ENCODE measurements around the gene IQSEC2.

The IQSEC2 gene

DNA sequence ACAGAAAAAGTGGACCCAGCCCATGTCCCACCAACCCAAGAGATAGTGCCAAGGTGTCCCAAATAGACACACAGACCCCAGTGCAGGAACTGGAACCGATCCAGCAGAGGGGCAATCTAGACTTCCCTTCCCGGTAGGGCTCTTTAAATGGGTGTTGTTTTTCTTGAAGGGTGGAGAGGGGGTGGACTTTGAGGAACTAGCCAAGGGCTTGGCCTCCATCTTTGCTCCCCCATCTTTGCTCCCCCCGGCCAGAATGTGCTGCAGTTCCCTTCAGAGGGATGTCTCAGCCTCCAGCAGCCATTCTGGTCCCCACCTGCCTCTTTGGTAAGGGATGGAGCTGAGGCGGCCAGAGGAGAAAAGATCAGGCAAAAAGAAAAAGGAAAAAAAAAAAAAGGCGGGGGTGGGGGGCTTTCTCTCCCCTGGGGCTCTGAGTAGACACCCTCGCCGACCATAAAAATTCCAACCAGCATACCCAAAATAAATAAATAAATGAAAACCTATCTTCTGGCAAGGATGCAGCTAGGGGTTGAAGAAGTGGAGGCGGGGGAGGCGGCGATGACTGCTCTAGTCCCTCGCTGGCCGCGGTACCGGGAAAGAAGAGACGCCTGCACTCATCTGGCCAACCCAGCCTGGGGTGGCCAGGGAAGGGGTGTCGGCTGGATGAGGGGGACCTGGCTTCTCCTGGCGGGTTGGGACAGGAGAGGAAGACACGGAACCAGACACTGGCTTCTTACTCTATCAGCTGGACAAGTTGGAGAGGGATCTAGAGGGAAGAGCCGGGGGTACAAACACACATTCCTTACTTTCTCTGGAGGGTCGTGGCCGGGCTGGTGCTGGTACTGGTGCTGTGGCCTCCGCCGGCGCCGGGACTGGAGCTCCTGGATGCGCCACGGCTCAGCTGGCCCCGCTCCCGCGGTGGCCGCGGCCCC lies 38.5 kb upstream of the IQSEC2 start (continued):
- peak; percentile 2; the same call in 1 of the 2 replicates for TF ChIP-seq ZNF335 (tag by site-specific recombination; conservative IDR thresholded peaks at IDR 0.05)
- no peak for TF ChIP-seq RBAK (tag by site-specific recombination; IDR thresholded peaks at IDR 0.05)
- TF ChIP-seq SCRT2 (tag by site-specific recombination; IDR thresholded peaks at IDR 0.05), result no peak
- TF ChIP-seq ZNF571 (tag by site-specific recombination; IDR thresholded peaks at IDR 0.05), result no peak
- TF ChIP-seq ZFHX2 (tag by site-specific recombination; conservative IDR thresholded peaks at IDR 0.05), result peak; percentile 54
- TF ChIP-seq ZNF302 (tag by site-specific recombination; IDR thresholded peaks at IDR 0.05; ENCODE audit: low read depth), result no peak
- TF ChIP-seq ZNF341 (tag by site-specific recombination; IDR thresholded peaks at IDR 0.05; ENCODE audit: low read depth), result peak; percentile 81
- TF ChIP-seq MZF1 (tag by site-specific recombination; IDR thresholded peaks at IDR 0.05; ENCODE audit: borderline replicate concordance), result no peak
- no peak for TF ChIP-seq ZNF777 (tag by site-specific recombination; IDR thresholded peaks at IDR 0.05; ENCODE audit: borderline replicate concordance)
- peak; percentile 58 for TF ChIP-seq EGR2 (tag by site-specific recombination; IDR thresholded peaks at IDR 0.05; ENCODE audit: low read depth)
- no peak for TF ChIP-seq HOXA7 (CRISPR knock-in tag; IDR thresholded peaks at IDR 0.05; ENCODE audit: borderline replicate concordance)
- TF ChIP-seq ZNF114 (tag by site-specific recombination; IDR thresholded peaks at IDR 0.05), result no peak
- no peak for TF ChIP-seq ZNF544 (tag by site-specific recombination; IDR thresholded peaks at IDR 0.05)
- no peak for TF ChIP-seq ZNF549 (tag by site-specific recombination; IDR thresholded peaks at IDR 0.05)
- TF ChIP-seq, protein P1, sequence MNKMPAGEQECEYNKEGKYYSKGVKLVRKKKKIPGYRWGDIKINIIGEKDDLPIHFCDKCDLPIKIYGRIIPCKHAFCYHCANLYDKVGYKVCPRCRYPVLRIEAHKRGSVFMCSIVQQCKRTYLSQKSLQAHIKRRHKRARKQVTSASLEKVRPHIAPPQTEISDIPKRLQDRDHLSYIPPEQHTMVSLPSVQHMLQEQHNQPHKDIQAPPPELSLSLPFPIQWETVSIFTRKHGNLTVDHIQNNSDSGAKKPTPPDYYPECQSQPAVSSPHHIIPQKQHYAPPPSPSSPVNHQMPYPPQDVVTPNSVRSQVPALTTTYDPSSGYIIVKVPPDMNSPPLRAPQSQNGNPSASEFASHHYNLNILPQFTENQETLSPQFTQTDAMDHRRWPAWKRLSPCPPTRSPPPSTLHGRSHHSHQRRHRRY (tag by site-specific recombination; IDR thresholded peaks at IDR 0.05), result no peak

DNA sequence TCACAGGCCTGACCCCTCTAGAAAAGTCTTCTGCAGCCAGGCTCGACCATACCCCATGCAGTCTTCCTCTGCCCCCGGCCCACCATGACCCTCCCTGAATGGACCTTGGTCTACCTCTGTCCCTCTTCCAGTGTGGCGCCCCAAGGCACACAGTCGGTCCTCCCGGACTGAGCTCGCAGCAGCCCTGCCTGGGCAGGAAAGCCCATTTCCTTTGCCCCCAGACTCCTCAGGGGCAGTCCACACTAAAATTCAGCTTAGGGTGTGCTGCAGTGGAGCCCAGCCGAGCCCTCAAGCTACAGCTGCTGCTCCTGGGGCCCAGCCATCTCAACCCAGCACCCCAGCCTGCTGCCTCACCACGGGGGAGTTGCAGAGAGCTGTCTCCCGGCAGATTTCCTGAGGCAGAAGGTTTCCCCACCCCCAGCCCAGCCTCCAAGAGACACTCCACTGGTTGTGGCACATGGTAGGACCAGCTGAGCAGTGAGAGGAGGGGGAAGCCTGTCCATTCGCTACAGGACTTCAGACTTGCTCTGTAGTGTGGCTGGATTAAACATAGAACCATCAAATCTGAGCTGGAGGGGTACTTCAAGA lies 37.5 kb upstream of the IQSEC2 start:
- peak; percentile 13; the same call in 1 of the 2 replicates for TF ChIP-seq ZBTB20 (tag by site-specific recombination; IDR thresholded peaks at IDR 0.05)
- TF ChIP-seq ZNF561 (tag by site-specific recombination; IDR thresholded peaks at IDR 0.05; ENCODE audit: borderline replicate concordance), result no peak
- peak; percentile 60 for TF ChIP-seq GLIS1 (tag by site-specific recombination; IDR thresholded peaks at IDR 0.05)
- TF ChIP-seq ZIC2 (tag by site-specific recombination; IDR thresholded peaks at IDR 0.05), result peak; percentile 94
- CTCF ChIA-PET, result interaction anchor here (0.5 to 12.1 kb wide), 24 partner anchors 9 to 1644 kb away, joined by 3 to 233 read pairs (median 6); partner anchors contain the start of genes HSD17B10 and IQSEC2
- no peak overlapping the region; the same call in 1 of the 2 replicates for H3K27ac ChIP-seq (ENCODE audit: extremely low read depth, low read depth, low read length)
- H3K4me3 ChIP-seq (ENCODE audit: low read depth, low read length), result no peak overlapping the region
- POLR2A ChIA-PET, result interaction anchor here (0.6 to 3.2 kb wide), 4 partner anchors 79 to 127 kb away, joined by 4 to 13 read pairs (median 5); partner anchors contain the start of genes RIBC1 and SMC1A
- H3K36me3 ChIP-seq (ENCODE audit: control insufficient read depth in 2 of 2, insufficient read depth in 1 of 2, low read length in 2 of 2), result no peaks in the 10 kb centered on the region
- H3K4me1 ChIP-seq (ENCODE audit: control insufficient read depth, insufficient read depth, low read length), result peaks cover 32% of the 10 kb centered on the region
- H3K9me3 ChIP-seq (ENCODE audit: control insufficient read depth, insufficient read depth, low read depth, low read length), result no peaks in the 10 kb centered on the region

DNA sequence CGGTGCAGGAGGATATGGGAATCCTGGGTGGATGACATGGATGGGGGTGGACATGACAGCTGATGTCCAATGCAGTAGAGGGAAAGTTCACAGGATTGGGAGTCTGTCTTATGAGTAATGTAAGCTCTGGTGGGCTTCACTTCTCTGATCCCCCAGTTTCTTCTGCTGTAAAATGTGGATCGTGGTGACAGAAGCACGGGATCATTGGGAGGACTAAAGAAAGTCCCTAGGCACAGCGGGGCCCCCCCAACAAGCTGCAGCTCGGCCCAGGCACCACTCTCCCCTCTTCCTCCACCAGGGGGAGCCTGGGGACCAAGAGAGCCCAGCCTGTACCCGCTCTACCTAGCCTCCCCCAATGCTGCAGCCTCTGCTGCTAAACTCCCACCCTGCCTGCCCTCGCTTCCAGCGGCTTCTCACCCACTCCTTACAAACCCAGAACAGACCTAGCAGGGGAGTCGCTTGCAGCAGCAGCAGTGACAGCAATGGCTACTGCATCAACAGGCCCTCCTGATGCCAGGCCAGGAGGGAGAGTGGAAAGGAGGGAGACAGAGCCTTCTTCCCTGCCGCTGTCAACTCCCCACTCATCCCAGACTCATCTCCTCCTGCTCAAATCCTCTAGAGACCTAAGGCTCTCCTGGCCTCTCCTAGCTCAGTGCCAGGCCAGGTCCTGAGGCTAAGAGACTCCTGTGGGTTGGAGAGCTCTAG lies 36.1 kb upstream of the IQSEC2 start:
- peak overlapping the region; percentile 38; the same call in 1 of the 2 replicates for H3K27ac ChIP-seq (ENCODE audit: extremely low read depth, low read depth, low read length)
- ChIA-PET POLR2A (interaction anchor here (0.8 to 2.4 kb wide), 4 partner anchors 14 to 119 kb away, joined by 3 to 6 read pairs (median 3); partner anchors contain the start of gene SMC1A), CTCF (interaction anchor here (0.6 to 12.1 kb wide), 51 partner anchors 8 to 1742 kb away, joined by 3 to 233 read pairs (median 4); partner anchors contain the start of genes HSD17B10, IQSEC2, RIBC1 and SMC1A)
- H3K36me3 ChIP-seq (ENCODE audit: control insufficient read depth in 2 of 2, insufficient read depth in 1 of 2, low read length in 2 of 2), result no peaks in the 10 kb centered on the region
- no peaks in the 10 kb centered on the region for H3K9me3 ChIP-seq (ENCODE audit: control insufficient read depth, insufficient read depth, low read depth, low read length)
- H3K4me3 ChIP-seq (ENCODE audit: low read depth, low read length), result no peak overlapping the region
- H3K4me1 ChIP-seq (ENCODE audit: control insufficient read depth, insufficient read depth, low read length), result peaks cover 32% of the 10 kb centered on the region
- TF ChIP-seq, protein P2, sequence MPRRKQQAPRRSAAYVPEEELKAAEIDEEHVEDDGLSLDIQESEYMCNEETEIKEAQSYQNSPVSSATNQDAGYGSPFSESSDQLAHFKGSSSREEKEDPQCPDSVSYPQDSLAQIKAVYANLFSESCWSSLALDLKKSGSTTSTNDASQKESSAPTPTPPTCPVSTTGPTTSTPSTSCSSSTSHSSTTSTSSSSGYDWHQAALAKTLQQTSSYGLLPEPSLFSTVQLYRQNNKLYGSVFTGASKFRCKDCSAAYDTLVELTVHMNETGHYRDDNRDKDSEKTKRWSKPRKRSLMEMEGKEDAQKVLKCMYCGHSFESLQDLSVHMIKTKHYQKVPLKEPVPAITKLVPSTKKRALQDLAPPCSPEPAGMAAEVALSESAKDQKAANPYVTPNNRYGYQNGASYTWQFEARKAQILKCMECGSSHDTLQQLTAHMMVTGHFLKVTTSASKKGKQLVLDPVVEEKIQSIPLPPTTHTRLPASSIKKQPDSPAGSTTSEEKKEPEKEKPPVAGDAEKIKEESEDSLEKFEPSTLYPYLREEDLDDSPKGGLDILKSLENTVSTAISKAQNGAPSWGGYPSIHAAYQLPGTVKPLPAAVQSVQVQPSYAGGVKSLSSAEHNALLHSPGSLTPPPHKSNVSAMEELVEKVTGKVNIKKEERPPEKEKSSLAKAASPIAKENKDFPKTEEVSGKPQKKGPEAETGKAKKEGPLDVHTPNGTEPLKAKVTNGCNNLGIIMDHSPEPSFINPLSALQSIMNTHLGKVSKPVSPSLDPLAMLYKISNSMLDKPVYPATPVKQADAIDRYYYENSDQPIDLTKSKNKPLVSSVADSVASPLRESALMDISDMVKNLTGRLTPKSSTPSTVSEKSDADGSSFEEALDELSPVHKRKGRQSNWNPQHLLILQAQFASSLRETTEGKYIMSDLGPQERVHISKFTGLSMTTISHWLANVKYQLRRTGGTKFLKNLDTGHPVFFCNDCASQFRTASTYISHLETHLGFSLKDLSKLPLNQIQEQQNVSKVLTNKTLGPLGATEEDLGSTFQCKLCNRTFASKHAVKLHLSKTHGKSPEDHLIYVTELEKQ (tag by site-specific recombination; IDR thresholded peaks at IDR 0.05; ENCODE audit: borderline replicate concordance), result no peak
- TF ChIP-seq ZNF600 (tag by site-specific recombination; IDR thresholded peaks at IDR 0.05), result peak; percentile 51; the same call in 1 of the 2 replicates
- peak; percentile 32; the same call in 1 of the 2 replicates for TF ChIP-seq ZNF76 (tag by site-specific recombination; IDR thresholded peaks at IDR 0.05; ENCODE audit: borderline replicate concordance, low read depth)
- TF ChIP-seq ZNF830 (tag by site-specific recombination; IDR thresholded peaks at IDR 0.05; ENCODE audit: low read depth), result no peak
- TF ChIP-seq, protein P3, sequence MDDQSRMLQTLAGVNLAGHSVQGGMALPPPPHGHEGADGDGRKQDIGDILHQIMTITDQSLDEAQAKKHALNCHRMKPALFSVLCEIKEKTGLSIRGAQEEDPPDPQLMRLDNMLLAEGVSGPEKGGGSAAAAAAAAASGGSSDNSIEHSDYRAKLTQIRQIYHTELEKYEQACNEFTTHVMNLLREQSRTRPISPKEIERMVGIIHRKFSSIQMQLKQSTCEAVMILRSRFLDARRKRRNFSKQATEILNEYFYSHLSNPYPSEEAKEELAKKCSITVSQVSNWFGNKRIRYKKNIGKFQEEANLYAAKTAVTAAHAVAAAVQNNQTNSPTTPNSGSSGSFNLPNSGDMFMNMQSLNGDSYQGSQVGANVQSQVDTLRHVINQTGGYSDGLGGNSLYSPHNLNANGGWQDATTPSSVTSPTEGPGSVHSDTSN (CRISPR knock-in tag; IDR thresholded peaks at IDR 0.05), result no peak
- TF ChIP-seq SP3 (tag by site-specific recombination; IDR thresholded peaks at IDR 0.05), result no peak
